HG03103 (cell line): Measurements from ENCODE around the gene LRRC2.
"Not testable (repeated sequence)": the region's sequence is repeated elsewhere in the genome, so short reads cannot be mapped to it uniquely, and the experiment has no call there.

Experiments used
- ATAC-seq: cut with Tn5 transposase; IDR thresholded peaks from one replicate; pipeline ENCODE4 v1.9.1; 2021; ENCODE audit warnings: low read depth; ENCODE audit not compliant: unreplicated experiment

The LRRC2 gene

GRCh38 chr3:46501702-46502101, 64.4 kb downstream of the LRRC2 start:
- ATAC-seq, result no peak

GRCh38 chr3:46500656-46501635, 65.2 kb downstream of the LRRC2 start:
- ATAC-seq, result no peak

GRCh38 chr3:46498916-46499519, 67.1 kb downstream of the LRRC2 start:
- no peak for ATAC-seq

- ATAC-seq, result no peak
Measured at GRCh38 chr3:46497556-46498265, 68.4 kb downstream of the LRRC2 start, which contains the start of gene RTP3. Gene RTP3, plus strand, starts transcription at chr3:46497976. Its CDS starts 87 bp downstream, at chr3:46498063.

GRCh38 chr3:46496746-46497555, 69.2 kb downstream of the LRRC2 start:
- ATAC-seq, result no peak

- ATAC-seq, result no peak
Measured at GRCh38 chr3:46495901-46496456, 70.1 kb downstream of the LRRC2 start.

- ATAC-seq, result not testable (repeated sequence)
Measured at GRCh38 chr3:46494491-46494890, 71.6 kb downstream of the LRRC2 start.

- ATAC-seq, result no peak
Measured at GRCh38 chr3:46492890-46493547, 73.1 kb downstream of the LRRC2 start.

- ATAC-seq, result no peak
Measured at GRCh38 chr3:46491089-46492070, 74.7 kb downstream of the LRRC2 start.

GRCh38 chr3:46490338-46491084, 75.6 kb downstream of the LRRC2 start:
- ATAC-seq, result no peak

GRCh38 chr3:46489875-46490274, 76.2 kb downstream of the LRRC2 start:
- ATAC-seq, result no peak

- ATAC-seq, result no peak
Measured at GRCh38 chr3:46489381-46489780, 76.7 kb downstream of the LRRC2 start.

- ATAC-seq, result peak; percentile 90
Measured at GRCh38 chr3:46488735-46489361, 77.3 kb downstream of the LRRC2 start.

- no peak for ATAC-seq
Measured at GRCh38 chr3:46485779-46486175, 80.3 kb downstream of the LRRC2 start.

- ATAC-seq, result no peak
Measured at GRCh38 chr3:46484911-46485778, 81.0 kb downstream of the LRRC2 start.

GRCh38 chr3:46484388-46484787, 81.7 kb downstream of the LRRC2 start:
- no peak for ATAC-seq
